ENCODE data around the gene PSMA5.

DNA sequence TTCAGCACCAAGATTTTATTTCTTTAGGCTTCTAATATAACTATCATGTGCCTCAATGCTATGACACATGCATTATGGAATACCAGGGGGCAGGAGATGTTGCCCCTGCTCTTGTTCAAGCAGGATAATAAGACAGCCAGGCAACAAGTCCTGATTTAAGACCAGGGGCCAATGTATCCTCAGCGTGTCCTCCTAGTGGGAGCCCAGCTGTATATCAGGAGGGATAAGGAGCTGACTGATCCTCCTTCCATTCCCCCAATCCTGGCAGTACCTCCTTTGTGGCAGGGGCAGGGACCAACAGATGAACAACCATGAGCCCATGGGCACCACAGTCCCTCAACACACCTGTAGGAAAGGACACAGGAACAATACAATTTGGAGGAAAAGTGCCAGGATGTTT lies 57.8 kb downstream of the PSMA5 start:
- TF ChIP-seq, protein P1, sequence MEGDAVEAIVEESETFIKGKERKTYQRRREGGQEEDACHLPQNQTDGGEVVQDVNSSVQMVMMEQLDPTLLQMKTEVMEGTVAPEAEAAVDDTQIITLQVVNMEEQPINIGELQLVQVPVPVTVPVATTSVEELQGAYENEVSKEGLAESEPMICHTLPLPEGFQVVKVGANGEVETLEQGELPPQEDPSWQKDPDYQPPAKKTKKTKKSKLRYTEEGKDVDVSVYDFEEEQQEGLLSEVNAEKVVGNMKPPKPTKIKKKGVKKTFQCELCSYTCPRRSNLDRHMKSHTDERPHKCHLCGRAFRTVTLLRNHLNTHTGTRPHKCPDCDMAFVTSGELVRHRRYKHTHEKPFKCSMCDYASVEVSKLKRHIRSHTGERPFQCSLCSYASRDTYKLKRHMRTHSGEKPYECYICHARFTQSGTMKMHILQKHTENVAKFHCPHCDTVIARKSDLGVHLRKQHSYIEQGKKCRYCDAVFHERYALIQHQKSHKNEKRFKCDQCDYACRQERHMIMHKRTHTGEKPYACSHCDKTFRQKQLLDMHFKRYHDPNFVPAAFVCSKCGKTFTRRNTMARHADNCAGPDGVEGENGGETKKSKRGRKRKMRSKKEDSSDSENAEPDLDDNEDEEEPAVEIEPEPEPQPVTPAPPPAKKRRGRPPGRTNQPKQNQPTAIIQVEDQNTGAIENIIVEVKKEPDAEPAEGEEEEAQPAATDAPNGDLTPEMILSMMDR (IDR thresholded peaks at IDR 0.05 in 8 of 11, conservative IDR thresholded peaks at IDR 0.05 in 3 of 11): no peak
- TF ChIP-seq POLR2A (IDR thresholded peaks at IDR 0.05) (no peak), POLR2AphosphoS5 (IDR thresholded peaks at IDR 0.05) (no peak)
